Measurements from ENCODE around the gene SUPV3L1. TPM values are rescaled to one million over a fixed set of nuclear protein-coding genes. Genes with fewer than 3 reads are reported as not detected.

The SUPV3L1 gene
- polyA plus RNA-seq, 6 donors from 2014 or later = 15.4 to 26.3 (median 21.5) TPM

DNA sequence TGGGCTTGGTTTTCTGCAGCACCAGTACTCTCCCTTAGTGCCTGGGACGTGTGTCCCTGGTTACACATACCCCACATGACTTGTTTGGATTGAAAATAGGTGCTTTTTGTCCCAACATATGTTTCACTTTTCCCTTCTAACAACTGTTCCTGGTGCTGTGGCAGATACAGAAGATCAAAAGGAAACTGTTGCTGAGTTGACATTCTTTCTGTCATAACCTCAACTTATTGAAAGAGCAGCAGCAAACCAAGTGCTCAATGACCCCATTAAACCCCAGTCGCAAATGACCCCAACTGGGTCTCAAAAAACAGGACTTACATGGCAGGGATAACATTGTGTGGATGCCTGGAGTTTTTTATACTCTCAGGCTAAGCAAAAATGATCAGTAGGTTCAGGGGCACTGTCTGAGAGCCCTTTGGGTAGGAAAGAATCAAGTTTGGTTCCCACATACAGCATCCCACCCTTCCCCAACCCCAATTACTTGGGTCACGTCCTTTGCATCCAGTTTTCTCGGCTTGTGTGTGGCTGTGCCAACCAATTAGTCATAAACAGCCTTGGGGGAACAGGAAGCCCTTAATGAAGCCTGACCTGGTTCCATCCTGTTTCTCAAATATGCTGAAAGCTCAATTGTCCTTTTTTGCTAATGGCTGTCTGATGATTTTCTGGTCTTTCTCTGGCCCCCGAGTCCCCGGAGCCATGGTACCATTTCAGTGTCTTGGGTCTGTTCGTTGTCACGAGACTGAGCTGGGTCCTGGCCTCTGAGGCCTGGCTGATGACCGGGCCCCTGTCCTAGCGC lies 45.0 kb downstream of the SUPV3L1 start:
- Mint-ChIP-seq H3K36me3 (no peaks in the 10 kb centered on the region), H3K27me3 (no peaks in the 10 kb centered on the region), H3K4me1 (peaks cover 26 to 34% (median 27%) of the 10 kb centered on the region in 3 donors), H3K4me3 (peak overlapping the region in 1 of 8 donors; percentile 27), H3K9me3 (no peaks in the 10 kb centered on the region), H3K27ac (no peak overlapping the region)
- DNase-seq = no peak
- ATAC-seq (ENCODE audit: low read depth in 2 of 2) = no peak

GRCh38 chr10:69225681-69226080 lies 45.6 kb downstream of the SUPV3L1 start:
- Mint-ChIP-seq H3K9me3 (no peaks in the 10 kb centered on the region), H3K27ac (no peak overlapping the region), H3K36me3 (no peaks in the 10 kb centered on the region), H3K4me1 (peaks cover 27 to 34% (median 27%) of the 10 kb centered on the region in 3 donors), H3K4me3 (no peak overlapping the region), H3K27me3 (no peaks in the 10 kb centered on the region)
- DNase-seq (no peak), ATAC-seq (ENCODE audit: low read depth in 2 of 2) (no peak)

GRCh38 chr10:69226919-69227450 lies 47.0 kb downstream of the SUPV3L1 start:
- Mint-ChIP-seq H3K4me1 (peaks cover 27 to 36% (median 27%) of the 10 kb centered on the region in 3 donors), H3K27me3 (no peaks in the 10 kb centered on the region), H3K4me3 (no peak overlapping the region), H3K9me3 (no peaks in the 10 kb centered on the region), H3K36me3 (no peaks in the 10 kb centered on the region), H3K27ac (no peak overlapping the region)
- DNase-seq (no peak), ATAC-seq (ENCODE audit: low read depth in 2 of 2) (no peak)

DNA sequence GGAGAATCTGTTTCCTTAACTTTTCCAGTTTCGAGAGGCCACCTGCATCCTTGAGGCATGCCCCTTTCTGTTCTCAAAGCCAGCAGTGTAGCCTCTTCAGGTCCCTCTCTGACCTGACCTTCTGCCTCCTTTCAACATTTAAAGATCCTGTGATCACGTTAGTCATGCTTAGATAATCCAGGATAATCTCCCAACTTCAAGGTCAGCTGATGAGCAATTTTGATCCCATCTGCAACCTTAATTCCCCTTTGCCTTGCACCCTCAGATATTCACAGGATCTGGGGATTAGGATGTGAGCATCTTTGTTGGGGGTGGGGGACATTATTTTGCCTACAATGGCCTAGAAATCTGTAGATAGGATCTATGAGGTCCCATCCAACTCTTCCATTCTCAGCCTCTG lies 48.1 kb downstream of the SUPV3L1 start:
- H3K36me3 Mint-ChIP-seq = no peaks in the 10 kb centered on the region
- no peak for DNase-seq
- peak overlapping the region in 1 of 8 donors; percentile 71 for H3K4me3 Mint-ChIP-seq
- H3K27me3 Mint-ChIP-seq = no peaks in the 10 kb centered on the region
- ATAC-seq (ENCODE audit: low read depth in 2 of 2) = no peak
- H3K4me1 Mint-ChIP-seq = peaks cover 21 to 25% (median 22%) of the 10 kb centered on the region in 3 donors
- H3K27ac Mint-ChIP-seq = peak overlapping the region in 1 of 6 donors; percentile 88
- H3K9me3 Mint-ChIP-seq = no peaks in the 10 kb centered on the region

DNA sequence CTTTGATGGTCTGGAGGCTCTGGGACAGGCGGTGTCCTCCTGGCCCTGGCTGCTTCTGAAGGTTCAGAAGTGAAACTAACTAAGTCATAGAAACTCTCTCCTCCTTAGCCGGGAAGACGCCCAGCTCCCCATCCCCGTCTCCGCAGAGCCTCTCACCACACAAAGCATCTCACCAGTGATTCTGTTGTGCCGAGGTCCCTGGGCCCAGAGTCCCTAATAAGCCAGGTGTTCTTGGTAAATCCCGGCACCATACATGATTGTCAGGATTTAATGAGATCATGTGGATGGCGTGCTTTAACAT lies 49.5 kb downstream of the SUPV3L1 start:
- H3K27me3 Mint-ChIP-seq = no peaks in the 10 kb centered on the region
- ATAC-seq (ENCODE audit: low read depth in 2 of 2) (no peak), DNase-seq (no peak)
- peaks cover 20 to 24% (median 21%) of the 10 kb centered on the region in 3 donors for H3K4me1 Mint-ChIP-seq
- H3K36me3 Mint-ChIP-seq = no peaks in the 10 kb centered on the region
- H3K4me3 Mint-ChIP-seq = peak overlapping the region; percentile 16 to 76 (median 68)
- H3K27ac Mint-ChIP-seq = peak overlapping the region in 4 of 6 donors; percentile 33 to 89 (median 79)
- H3K9me3 Mint-ChIP-seq = no peaks in the 10 kb centered on the region

- H3K4me1 Mint-ChIP-seq = peaks cover 20 to 24% (median 21%) of the 10 kb centered on the region in 3 donors
- DNase-seq (no peak), ATAC-seq (ENCODE audit: low read depth in 2 of 2) (no peak)
- H3K27me3 Mint-ChIP-seq = no peaks in the 10 kb centered on the region
- no peaks in the 10 kb centered on the region for H3K9me3 Mint-ChIP-seq
- no peaks in the 10 kb centered on the region for H3K36me3 Mint-ChIP-seq
- H3K4me3 Mint-ChIP-seq = peak overlapping the region in 1 of 8 donors; percentile 16
- peak overlapping the region in 2 of 6 donors; percentile 88 to 89 for H3K27ac Mint-ChIP-seq
These were observed 50.1 kb downstream of the SUPV3L1 start for GRCh38 chr10:69230128-69230527.

DNA sequence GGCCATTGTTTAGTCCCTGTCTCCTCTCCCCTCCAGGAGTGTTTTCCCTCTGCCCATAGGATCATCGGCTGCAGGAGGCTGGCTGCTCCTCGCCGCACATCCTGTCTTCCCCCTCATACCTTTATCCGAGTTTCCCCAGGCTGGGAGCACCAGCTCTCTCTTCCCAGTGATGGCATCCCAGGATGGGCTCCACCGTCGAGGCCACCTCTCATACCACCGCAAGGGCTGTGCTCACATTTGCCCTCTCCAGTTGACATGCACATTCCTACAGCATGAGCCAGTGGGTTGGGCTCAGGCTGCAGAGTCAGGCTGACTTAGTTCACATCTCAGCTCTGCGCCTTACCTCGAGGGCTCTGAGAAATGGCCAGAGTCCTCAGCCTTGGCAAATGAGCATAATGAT lies 52.2 kb downstream of the SUPV3L1 start:
- no peak for DNase-seq
- no peak for ATAC-seq (ENCODE audit: low read depth in 2 of 2)
- Mint-ChIP-seq H3K9me3 (no peaks in the 10 kb centered on the region), H3K4me3 (no peak overlapping the region), H3K27ac (no peak overlapping the region), H3K36me3 (no peaks in the 10 kb centered on the region), H3K4me1 (peaks cover 20 to 24% (median 21%) of the 10 kb centered on the region in 3 donors), H3K27me3 (no peaks in the 10 kb centered on the region)

DNA sequence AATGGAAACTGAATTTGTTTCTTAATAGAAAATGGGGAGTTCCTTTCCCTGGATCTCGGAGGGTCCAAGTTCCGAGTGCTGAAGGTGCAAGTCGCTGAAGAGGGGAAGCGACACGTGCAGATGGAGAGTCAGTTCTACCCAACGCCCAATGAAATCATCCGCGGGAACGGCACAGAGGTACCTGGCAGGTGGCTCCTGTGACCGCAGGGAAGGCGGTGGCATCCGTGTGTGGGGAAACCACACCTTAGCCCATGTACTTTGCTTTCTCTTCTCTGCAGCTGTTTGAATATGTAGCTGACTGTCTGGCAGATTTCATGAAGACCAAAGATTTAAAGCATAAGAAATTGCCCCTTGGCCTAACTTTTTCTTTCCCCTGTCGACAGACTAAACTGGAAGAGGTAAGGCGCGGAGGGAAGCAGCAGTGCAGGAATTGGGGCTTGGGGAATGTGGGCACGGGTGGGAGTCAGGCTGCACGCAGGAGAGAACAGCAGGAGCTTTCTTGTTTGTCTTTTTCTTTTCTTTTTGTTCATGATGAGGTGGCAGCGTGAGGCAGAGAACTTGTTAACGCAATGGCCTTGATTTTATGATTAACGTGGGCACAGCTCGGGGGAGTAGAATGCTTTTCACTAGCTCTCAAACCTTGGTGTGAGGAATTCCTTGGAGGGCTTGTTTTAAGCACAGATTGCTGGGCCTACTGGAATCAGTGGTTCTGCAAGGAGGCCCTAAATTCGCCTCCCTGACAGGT lies 52.9 kb downstream of the SUPV3L1 start:
- DNase-seq (no peak), ATAC-seq (ENCODE audit: low read depth in 2 of 2) (no peak)
- no peaks in the 10 kb centered on the region for H3K27me3 Mint-ChIP-seq
- no peaks in the 10 kb centered on the region for H3K9me3 Mint-ChIP-seq
- no peak overlapping the region for H3K4me3 Mint-ChIP-seq
- no peaks in the 10 kb centered on the region for H3K36me3 Mint-ChIP-seq
- no peak overlapping the region for H3K27ac Mint-ChIP-seq
- peaks cover 16 to 27% (median 21%) of the 10 kb centered on the region in 3 donors for H3K4me1 Mint-ChIP-seq

GRCh38 chr10:69234447-69234846 lies 54.4 kb downstream of the SUPV3L1 start:
- H3K4me1 Mint-ChIP-seq = peaks cover 5 to 12% (median 7%) of the 10 kb centered on the region in 3 donors
- peak overlapping the region in 2 of 6 donors; percentile 3 to 67 for H3K27ac Mint-ChIP-seq
- no peak overlapping the region for H3K4me3 Mint-ChIP-seq
- no peak for ATAC-seq (ENCODE audit: low read depth in 2 of 2)
- H3K27me3 Mint-ChIP-seq = no peaks in the 10 kb centered on the region
- no peaks in the 10 kb centered on the region for H3K9me3 Mint-ChIP-seq
- DNase-seq = no peak
- no peaks in the 10 kb centered on the region for H3K36me3 Mint-ChIP-seq

DNA sequence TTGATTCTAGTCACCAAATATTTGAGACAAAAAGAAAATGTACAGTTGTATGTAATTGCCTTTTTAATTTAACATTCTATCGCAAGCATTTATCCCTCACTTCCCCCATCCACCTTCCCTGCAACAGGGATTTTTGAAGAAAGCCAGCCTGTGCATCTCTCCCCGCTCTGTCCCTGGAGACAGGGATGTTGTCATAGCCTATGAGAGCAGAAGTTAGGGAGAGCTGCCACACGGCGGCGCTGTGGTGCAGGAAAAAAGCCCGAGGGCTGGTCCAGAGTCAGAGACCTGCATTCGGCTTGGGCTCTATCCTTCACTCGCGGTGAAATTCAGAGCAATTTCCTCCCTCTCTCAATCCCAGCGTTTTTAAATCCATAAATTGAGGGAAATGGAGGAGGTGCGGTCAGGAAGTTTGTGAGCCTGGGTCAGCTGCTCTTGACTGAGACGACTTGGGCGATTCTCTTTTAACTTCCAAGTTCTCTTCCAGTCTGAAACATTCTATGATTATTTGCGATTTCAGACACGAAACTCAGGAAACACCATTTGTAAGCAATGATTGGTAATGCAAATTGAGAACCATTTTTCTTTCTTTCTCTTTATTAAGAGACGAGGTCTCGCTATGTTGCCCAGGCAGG lies 57.6 kb downstream of the SUPV3L1 start:
- Mint-ChIP-seq H3K36me3 (no peaks in the 10 kb centered on the region), H3K4me3 (no peak overlapping the region), H3K27ac (peak overlapping the region in 2 of 6 donors; percentile 38 to 78), H3K4me1 (peaks cover 0 to 3% (median 0%) of the 10 kb centered on the region in 3 donors), H3K9me3 (no peaks in the 10 kb centered on the region), H3K27me3 (no peaks in the 10 kb centered on the region)
- DNase-seq (peak; percentile 73), ATAC-seq (ENCODE audit: low read depth in 2 of 2) (peak; percentile 97 to 99)

DNA sequence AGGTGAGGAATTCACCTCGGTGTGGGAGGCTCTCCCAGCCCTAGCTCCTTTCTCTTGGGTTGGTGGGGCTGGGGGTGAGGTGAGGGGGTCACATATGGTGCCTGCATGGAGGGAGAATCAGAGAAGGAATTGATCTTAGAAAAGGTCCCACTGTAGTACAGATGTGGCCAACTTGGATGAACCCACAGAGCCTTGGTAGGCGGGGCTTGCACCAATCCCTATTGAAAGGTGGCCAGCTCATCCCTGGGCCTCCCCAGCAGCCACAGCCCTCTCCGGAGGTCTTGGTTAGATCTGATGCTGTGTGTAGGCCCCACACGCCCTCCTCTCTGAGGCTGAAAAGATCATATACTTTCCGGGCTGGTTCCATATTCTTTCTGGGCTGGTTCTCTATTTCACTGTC lies 59.1 kb downstream of the SUPV3L1 start:
- H3K4me1 Mint-ChIP-seq = peaks cover 0 to 3% (median 0%) of the 10 kb centered on the region in 3 donors
- ATAC-seq (ENCODE audit: low read depth in 2 of 2) (no peak), DNase-seq (no peak)
- peak overlapping the region in 1 of 8 donors; percentile 43 for H3K4me3 Mint-ChIP-seq
- H3K27me3 Mint-ChIP-seq = no peaks in the 10 kb centered on the region
- no peaks in the 10 kb centered on the region for H3K9me3 Mint-ChIP-seq
- no peaks in the 10 kb centered on the region for H3K36me3 Mint-ChIP-seq
- no peak overlapping the region for H3K27ac Mint-ChIP-seq

- Mint-ChIP-seq H3K4me1 (peaks cover 0 to 3% (median 0%) of the 10 kb centered on the region in 3 donors), H3K9me3 (no peaks in the 10 kb centered on the region), H3K27ac (peak overlapping the region in 1 of 6 donors; percentile 15), H3K4me3 (no peak overlapping the region), H3K36me3 (no peaks in the 10 kb centered on the region), H3K27me3 (no peaks in the 10 kb centered on the region)
- DNase-seq (no peak), ATAC-seq (ENCODE audit: low read depth in 2 of 2) (no peak)
These were observed 59.9 kb downstream of the SUPV3L1 start for GRCh38 chr10:69239816-69240434.

GRCh38 chr10:69240455-69240854 lies 60.4 kb downstream of the SUPV3L1 start:
- H3K27ac Mint-ChIP-seq = peak overlapping the region in 3 of 6 donors; percentile 19 to 66 (median 63)
- peaks cover 0 to 3% (median 0%) of the 10 kb centered on the region in 3 donors for H3K4me1 Mint-ChIP-seq
- H3K36me3 Mint-ChIP-seq = no peaks in the 10 kb centered on the region
- H3K27me3 Mint-ChIP-seq = no peaks in the 10 kb centered on the region
- no peak overlapping the region for H3K4me3 Mint-ChIP-seq
- H3K9me3 Mint-ChIP-seq = no peaks in the 10 kb centered on the region
- DNase-seq (no peak), ATAC-seq (ENCODE audit: low read depth in 2 of 2) (no peak)

All from naive B cell (primary cell).